HepG2 (cell line): ENCODE measurements around the gene ATRN. TPM values are rescaled to one million over a fixed set of nuclear protein-coding genes. Genes with fewer than 3 reads are reported as not detected.
A peak's percentile ranks its signal among the peaks of the same experiment; 100 is the strongest.

Source experiments
- EZH2 ChIP-seq: conservative IDR thresholded peaks from 2 replicates; pipeline ENCODE4 v1.6.1; 2012; ENCODE audit warnings: mild to moderate bottlenecking, low read depth, low read length, moderate library complexity
- FOSL1 ChIP-seq: sonication (generic); formaldehyde crosslinking; IDR thresholded peaks from 2 replicates; pipeline ENCODE4 v1.9.0; 2021; ENCODE audit warnings: missing genetic modification reagents, borderline replicate concordance
- FOXM1 ChIP-seq: sonication (generic); formaldehyde crosslinking; IDR thresholded peaks from 2 replicates; pipeline ENCODE4 v1.5.0; 2020; ENCODE audit warnings: missing genetic modification reagents
- GABPB1 ChIP-seq: IDR thresholded peaks from 2 replicates; pipeline ENCODE4 v1.6.1; 2016; ENCODE audit warnings: mild to moderate bottlenecking, missing genetic modification reagents, moderate library complexity, missing compliant biosample characterization
- GATAD1 ChIP-seq: IDR thresholded peaks from 2 replicates; pipeline ENCODE4 v1.6.1; 2016; ENCODE audit warnings: missing genetic modification reagents, missing compliant biosample characterization
- GLI4 ChIP-seq: sonication (generic); formaldehyde crosslinking; IDR thresholded peaks from 2 replicates; pipeline ENCODE4 v1.5.1; 2020; ENCODE audit warnings: missing genetic modification reagents, mild to moderate bottlenecking, moderate library complexity, borderline replicate concordance
- HNRNPUL1 ChIP-seq: fragments of 200-400 bp; formaldehyde crosslinking; IDR thresholded peaks from 2 replicates; pipeline ENCODE4 v1.6.1; 2017; ENCODE audit warnings: low read depth, mild to moderate bottlenecking, low read length, moderate library complexity
- ISL2 ChIP-seq: sonication (generic); formaldehyde crosslinking; IDR thresholded peaks from 2 replicates; pipeline ENCODE4 v1.5.0; 2020; ENCODE audit warnings: missing genetic modification reagents
- MXD4 ChIP-seq: IDR thresholded peaks from 2 replicates; pipeline ENCODE4 v1.6.1; 2016; ENCODE audit warnings: mild to moderate bottlenecking, missing biosample characterization, missing genetic modification reagents
- NFATC3 ChIP-seq: sonication (generic); formaldehyde crosslinking; IDR thresholded peaks from 2 replicates; pipeline ENCODE4 v1.5.1; 2020; ENCODE audit warnings: mild to moderate bottlenecking, missing genetic modification reagents
- PAX8 ChIP-seq: sonication (generic); formaldehyde crosslinking; IDR thresholded peaks from 2 replicates; pipeline ENCODE4 v1.8.0; 2022; ENCODE audit warnings: mild to moderate bottlenecking, missing genetic modification reagents, borderline replicate concordance
- POGZ ChIP-seq: sonication (generic); formaldehyde crosslinking; IDR thresholded peaks from 2 replicates; pipeline ENCODE4 v1.4.0; 2020; ENCODE audit warnings: mild to moderate bottlenecking, missing genetic modification reagents
- STAT5B ChIP-seq: sonication (generic); formaldehyde crosslinking; IDR thresholded peaks from 2 replicates; pipeline ENCODE4 v1.4.0; 2020; ENCODE audit warnings: missing genetic modification reagents
- THAP11 ChIP-seq: IDR thresholded peaks from 2 replicates; pipeline ENCODE4 v1.6.1; 2016; ENCODE audit warnings: missing biosample characterization, missing genetic modification reagents
- ZKSCAN5 ChIP-seq: sonication (generic); formaldehyde crosslinking; IDR thresholded peaks from 2 replicates; pipeline ENCODE4 v1.5.1; 2020; ENCODE audit warnings: mild to moderate bottlenecking, missing genetic modification reagents
- ZNF3 ChIP-seq: IDR thresholded peaks from 2 replicates; pipeline ENCODE4 v1.7.0; 2017; ENCODE audit warnings: inconsistent platforms
- ZNF350 ChIP-seq: sonication (generic); formaldehyde crosslinking; IDR thresholded peaks from 2 replicates; pipeline ENCODE4 v1.4.0; 2020; ENCODE audit warnings: mild to moderate bottlenecking, low read depth, missing genetic modification reagents, borderline replicate concordance
- ZNF572 ChIP-seq: sonication (generic); formaldehyde crosslinking; IDR thresholded peaks from 2 replicates; pipeline ENCODE4 v1.5.1; 2020; ENCODE audit warnings: mild to moderate bottlenecking, missing genetic modification reagents
- ZNF749 ChIP-seq: sonication (generic); formaldehyde crosslinking; IDR thresholded peaks from 2 replicates; pipeline ENCODE4 v1.8.0; 2022; ENCODE audit warnings: mild to moderate bottlenecking, missing genetic modification reagents, moderate library complexity, borderline replicate concordance
- polyA plus RNA-seq, 8 experiments: library from polyadenylated mRNA; depleted of rRNA in 3 of 8; stranded (reverse) in 7 of 8; unstranded in 1 of 8; fragments of >200 nt; fragmentation: Illumina TruSeq in 4 of 8; extraction: Trizol in 4 of 8; gene quantifications; 2 replicates each; pipeline versions ENCODE4 v1.2.1 to v1.2.3, GENCODE V29; 2011 to 2016; ENCODE audit warnings: low read depth in 4 of 8, missing spikeins in 1 of 8, mixed read lengths in 1 of 8; ENCODE audit not compliant: insufficient read depth in 1 of 8
- total RNA-seq, 5 experiments: library from RNA; depleted of rRNA; stranded (reverse); fragments of >200 nt; fragmentation: Illumina TruSeq; extraction: Trizol; gene quantifications; 2 replicates each; pipeline ENCODE4 v1.2.3, GENCODE V29; 2016; ENCODE audit warnings: low read depth in 1 of 5
- TF ChIP-seq, protein P1 (sequence below): sonication (generic); formaldehyde crosslinking; IDR thresholded peaks from 2 replicates; pipeline ENCODE4 v1.8.1; 2023; ENCODE audit warnings: mild to moderate bottlenecking, missing genetic modification reagents
- TF ChIP-seq, protein P2 (sequence below): sonication (generic); formaldehyde crosslinking; IDR thresholded peaks from 2 replicates; pipeline ENCODE4 v1.5.0; 2020; ENCODE audit warnings: missing genetic modification reagents, mild to moderate bottlenecking, borderline replicate concordance
- TF ChIP-seq, protein P3 (sequence below): sonication (generic); formaldehyde crosslinking; IDR thresholded peaks from 2 replicates; pipeline ENCODE4 v1.5.0; 2020; ENCODE audit warnings: mild to moderate bottlenecking, missing genetic modification reagents, borderline replicate concordance
- TF ChIP-seq, protein P4 (sequence below): sonication (generic); formaldehyde crosslinking; IDR thresholded peaks from 2 replicates; pipeline ENCODE4 v1.8.1; 2023; ENCODE audit warnings: mild to moderate bottlenecking, moderate library complexity, missing genetic modification reagents

Gene ATRN
- total and polyA plus RNA-seq, 2 of the 13 experiments (the other 11 are each of a cell fraction or from before 2014, with no cell fraction given) = 44.2 to 81.1 TPM

DNA sequence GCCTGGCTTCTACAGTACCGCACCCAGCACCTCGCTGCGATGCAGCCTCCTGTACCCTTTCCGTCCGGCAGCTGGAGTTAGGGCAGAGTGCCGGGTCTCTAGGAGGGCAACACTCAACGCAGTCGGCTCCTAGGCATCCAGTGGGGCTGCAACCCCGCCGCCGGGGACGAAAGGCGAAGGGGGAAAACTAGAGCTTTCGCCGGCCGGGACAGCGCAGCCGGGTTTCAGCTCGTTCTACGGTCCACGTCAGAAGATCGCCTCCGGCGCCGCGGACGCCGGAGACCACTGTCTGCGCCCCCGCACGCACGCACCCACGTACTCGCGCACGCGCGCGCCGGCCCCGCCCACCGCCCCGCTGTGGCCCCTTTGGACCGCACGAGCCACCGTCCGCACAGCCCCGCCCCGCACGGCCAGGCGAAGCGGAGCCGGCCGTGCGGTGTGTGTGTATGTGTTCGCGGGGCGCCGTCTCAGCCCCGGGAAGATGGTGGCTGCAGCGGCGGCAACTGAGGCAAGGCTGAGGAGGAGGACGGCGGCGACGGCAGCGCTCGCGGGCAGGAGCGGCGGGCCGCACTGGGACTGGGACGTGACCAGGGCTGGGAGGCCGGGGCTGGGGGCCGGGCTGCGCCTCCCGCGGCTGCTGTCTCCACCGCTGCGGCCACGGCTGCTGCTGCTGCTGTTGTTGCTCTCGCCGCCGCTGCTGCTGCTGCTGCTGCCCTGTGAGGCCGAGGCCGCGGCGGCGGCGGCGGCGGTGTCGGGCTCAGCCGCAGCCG, at the start of gene ATRN (continued):
- peak; percentile 94; the same call in 1 of the 2 replicates for TF ChIP-seq PAX8 (CRISPR knock-in tag)
- TF ChIP-seq HNRNPUL1 = no peak; the same call in 1 of the 2 replicates
- peak; percentile 87 for TF ChIP-seq POGZ
- TF ChIP-seq ZNF3 (CRISPR knock-in tag) = no peak
- peak; percentile 98 for TF ChIP-seq MXD4 (CRISPR knock-in tag)
- no peak for TF ChIP-seq STAT5B (CRISPR knock-in tag)
- TF ChIP-seq ZNF350 (CRISPR knock-in tag) = peak; percentile 83
- TF ChIP-seq EZH2 = no peak
- no peak for TF ChIP-seq ZKSCAN5
- TF ChIP-seq NFATC3 (CRISPR knock-in tag) = no peak
- peak; percentile 91 for TF ChIP-seq GATAD1 (CRISPR knock-in tag)
- TF ChIP-seq ZNF572 (CRISPR knock-in tag) = no peak
- TF ChIP-seq, protein P1, sequence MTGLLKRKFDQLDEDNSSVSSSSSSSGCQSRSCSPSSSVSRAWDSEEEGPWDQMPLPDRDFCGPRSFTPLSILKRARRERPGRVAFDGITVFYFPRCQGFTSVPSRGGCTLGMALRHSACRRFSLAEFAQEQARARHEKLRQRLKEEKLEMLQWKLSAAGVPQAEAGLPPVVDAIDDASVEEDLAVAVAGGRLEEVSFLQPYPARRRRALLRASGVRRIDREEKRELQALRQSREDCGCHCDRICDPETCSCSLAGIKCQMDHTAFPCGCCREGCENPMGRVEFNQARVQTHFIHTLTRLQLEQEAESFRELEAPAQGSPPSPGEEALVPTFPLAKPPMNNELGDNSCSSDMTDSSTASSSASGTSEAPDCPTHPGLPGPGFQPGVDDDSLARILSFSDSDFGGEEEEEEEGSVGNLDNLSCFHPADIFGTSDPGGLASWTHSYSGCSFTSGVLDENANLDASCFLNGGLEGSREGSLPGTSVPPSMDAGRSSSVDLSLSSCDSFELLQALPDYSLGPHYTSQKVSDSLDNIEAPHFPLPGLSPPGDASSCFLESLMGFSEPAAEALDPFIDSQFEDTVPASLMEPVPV (CRISPR knock-in tag) = peak; percentile 84; the same call in 1 of the 2 replicates
- 0 out of 2 replicates have a peak, but pooled peaks have one; percentile 95 for TF ChIP-seq GLI4
- TF ChIP-seq ZNF749 (CRISPR knock-in tag) = peak; percentile 99
- TF ChIP-seq, protein P2, sequence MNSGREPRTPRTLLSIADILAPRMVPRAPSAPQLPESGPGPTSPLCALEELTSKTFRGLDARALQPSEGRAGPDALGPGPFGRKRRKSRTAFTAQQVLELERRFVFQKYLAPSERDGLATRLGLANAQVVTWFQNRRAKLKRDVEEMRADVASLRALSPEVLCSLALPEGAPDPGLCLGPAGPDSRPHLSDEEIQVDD = no peak
- TF ChIP-seq, protein P3, sequence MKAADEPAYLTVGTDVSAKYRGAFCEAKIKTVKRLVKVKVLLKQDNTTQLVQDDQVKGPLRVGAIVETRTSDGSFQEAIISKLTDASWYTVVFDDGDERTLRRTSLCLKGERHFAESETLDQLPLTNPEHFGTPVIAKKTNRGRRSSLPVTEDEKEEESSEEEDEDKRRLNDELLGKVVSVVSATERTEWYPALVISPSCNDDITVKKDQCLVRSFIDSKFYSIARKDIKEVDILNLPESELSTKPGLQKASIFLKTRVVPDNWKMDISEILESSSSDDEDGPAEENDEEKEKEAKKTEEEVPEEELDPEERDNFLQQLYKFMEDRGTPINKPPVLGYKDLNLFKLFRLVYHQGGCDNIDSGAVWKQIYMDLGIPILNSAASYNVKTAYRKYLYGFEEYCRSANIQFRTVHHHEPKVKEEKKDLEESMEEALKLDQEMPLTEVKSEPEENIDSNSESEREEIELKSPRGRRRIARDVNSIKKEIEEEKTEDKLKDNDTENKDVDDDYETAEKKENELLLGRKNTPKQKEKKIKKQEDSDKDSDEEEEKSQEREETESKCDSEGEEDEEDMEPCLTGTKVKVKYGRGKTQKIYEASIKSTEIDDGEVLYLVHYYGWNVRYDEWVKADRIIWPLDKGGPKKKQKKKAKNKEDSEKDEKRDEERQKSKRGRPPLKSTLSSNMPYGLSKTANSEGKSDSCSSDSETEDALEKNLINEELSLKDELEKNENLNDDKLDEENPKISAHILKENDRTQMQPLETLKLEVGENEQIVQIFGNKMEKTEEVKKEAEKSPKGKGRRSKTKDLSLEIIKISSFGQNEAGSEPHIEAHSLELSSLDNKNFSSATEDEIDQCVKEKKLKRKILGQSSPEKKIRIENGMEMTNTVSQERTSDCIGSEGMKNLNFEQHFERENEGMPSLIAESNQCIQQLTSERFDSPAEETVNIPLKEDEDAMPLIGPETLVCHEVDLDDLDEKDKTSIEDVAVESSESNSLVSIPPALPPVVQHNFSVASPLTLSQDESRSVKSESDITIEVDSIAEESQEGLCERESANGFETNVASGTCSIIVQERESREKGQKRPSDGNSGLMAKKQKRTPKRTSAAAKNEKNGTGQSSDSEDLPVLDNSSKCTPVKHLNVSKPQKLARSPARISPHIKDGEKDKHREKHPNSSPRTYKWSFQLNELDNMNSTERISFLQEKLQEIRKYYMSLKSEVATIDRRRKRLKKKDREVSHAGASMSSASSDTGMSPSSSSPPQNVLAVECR (CRISPR knock-in tag) = peak; percentile 97
- peak; percentile 86 for TF ChIP-seq GABPB1 (CRISPR knock-in tag)
- TF ChIP-seq ISL2 (CRISPR knock-in tag) = peak; percentile 40
- TF ChIP-seq, protein P4, sequence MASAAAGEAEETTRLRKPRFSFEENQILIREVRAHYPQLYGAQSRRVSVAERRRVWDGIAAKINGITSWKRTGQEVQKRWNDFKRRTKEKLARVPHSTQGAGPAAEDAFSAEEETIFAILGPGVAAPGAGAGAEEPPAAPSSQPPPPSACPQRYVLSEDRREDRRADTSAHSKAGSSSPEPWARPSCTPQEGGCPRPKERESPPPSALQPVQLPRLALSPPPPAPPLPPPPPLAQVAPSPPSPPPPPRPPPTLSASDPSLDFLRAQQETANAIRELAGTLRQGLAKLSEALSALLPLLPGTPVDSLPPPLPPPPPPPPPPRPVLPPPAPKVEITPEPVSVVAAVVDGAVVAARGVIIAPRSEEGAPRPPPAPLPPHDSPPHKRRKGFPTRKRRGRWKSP (CRISPR knock-in tag) = peak; percentile 96
- TF ChIP-seq THAP11 (CRISPR knock-in tag) = peak; percentile 94
- TF ChIP-seq FOSL1 (CRISPR knock-in tag) = no peak; the same call in 1 of the 2 replicates
- TF ChIP-seq FOXM1 (CRISPR knock-in tag) = peak; percentile 61; the same call in 1 of the 2 replicates
